Gastroesophageal sphincter (tissue), 4 donors: ENCODE data around the gene SH3PXD2A. TPM values are rescaled to one million over a fixed set of nuclear protein-coding genes. Genes with fewer than 3 reads are reported as not detected.

Experiments used
- ATAC-seq: fragments of 150-250 bp; one replicate; pipeline ENCODE4 v1.9.1; 2016; ENCODE audit warnings: mild to moderate bottlenecking, moderate library complexity
- H3K27ac ChIP-seq, 4 donors: fragments of 200-600 bp; sonication (generic) in 3 of 4; 1 replicate in 3 of 4; 2 replicates in 1 of 4; pipeline ENCODE4 v1.5.1; 2016 to 2019
- H3K27me3 ChIP-seq: fragments of 200-600 bp; sonication (generic); one replicate; pipeline ENCODE4 v1.5.1; 2019
- H3K36me3 ChIP-seq, 2 donors: fragments of 200-600 bp; sonication (generic); one replicate each; pipeline ENCODE4 v1.5.1; 2019; ENCODE audit warnings: control low read depth in 1 of 2
- H3K4me1 ChIP-seq, 3 donors: fragments of 200-600 bp; sonication (generic); 1 replicate in 2 of 3; 2 replicates in 1 of 3; pipeline ENCODE4 v1.5.1; 2016 to 2019; ENCODE audit warnings: control low read depth in 2 of 3
- H3K4me3 ChIP-seq, 2 donors: fragments of 200-600 bp; sonication (generic); one replicate each; pipeline ENCODE4 v1.5.1; 2019; ENCODE audit warnings: mild to moderate bottlenecking in 1 of 2, moderate library complexity in 1 of 2
- H3K9me3 ChIP-seq, 3 donors: fragments of 200-600 bp; sonication (generic); one replicate each; pipeline ENCODE4 v1.5.1; 2017 to 2019; ENCODE audit warnings: control low read depth in 2 of 3
- EP300 ChIP-seq: sonication (generic); formaldehyde crosslinking; IDR thresholded peaks from one replicate; pipeline ENCODE4 v1.6.1; 2017; ENCODE audit warnings: antibody characterized with exemption, mild to moderate bottlenecking
- POLR2A ChIP-seq, 2 donors: fragments of 450-650 bp; IDR thresholded peaks; one replicate each; pipeline ENCODE4 v1.6.1; 2017; ENCODE audit warnings: antibody characterized with exemption in 2 of 2, mild to moderate bottlenecking in 2 of 2, moderate library complexity in 1 of 2
- POLR2AphosphoS5 ChIP-seq: sonication (generic); formaldehyde crosslinking; IDR thresholded peaks from one replicate; pipeline ENCODE4 v1.6.1; 2017; ENCODE audit warnings: antibody characterized with exemption
- WGBS, 2 donors: methylation state at CpG; one replicate each; pipeline ENCODE4 v1.1.5; 2018; ENCODE audit warnings: low coverage in 1 of 2; 5-methylcytosine and 5-hydroxymethylcytosine counted together
- total RNA-seq, 4 donors: library from RNA; depleted of rRNA; stranded (reverse); fragments of >200 nt; gene quantifications; one replicate each; pipeline ENCODE4 v1.1.0, GENCODE V29; 2016
- TF ChIP-seq, protein P1 (sequence below), 4 experiments: fragments of 200-600 bp in 2 of 4; fragments of 450-650 bp in 2 of 4; sonication (generic) in 1 of 4; IDR thresholded peaks; one replicate each; pipeline ENCODE4 v1.5.1; 2017 to 2019; ENCODE audit warnings: antibody characterized with exemption in 4 of 4, mild to moderate bottlenecking in 2 of 4, moderate library complexity in 2 of 4

The SH3PXD2A gene
- total RNA-seq, 4 donors from 2014 or later, result 31.2 to 65.2 (median 39.5) TPM

DNA sequence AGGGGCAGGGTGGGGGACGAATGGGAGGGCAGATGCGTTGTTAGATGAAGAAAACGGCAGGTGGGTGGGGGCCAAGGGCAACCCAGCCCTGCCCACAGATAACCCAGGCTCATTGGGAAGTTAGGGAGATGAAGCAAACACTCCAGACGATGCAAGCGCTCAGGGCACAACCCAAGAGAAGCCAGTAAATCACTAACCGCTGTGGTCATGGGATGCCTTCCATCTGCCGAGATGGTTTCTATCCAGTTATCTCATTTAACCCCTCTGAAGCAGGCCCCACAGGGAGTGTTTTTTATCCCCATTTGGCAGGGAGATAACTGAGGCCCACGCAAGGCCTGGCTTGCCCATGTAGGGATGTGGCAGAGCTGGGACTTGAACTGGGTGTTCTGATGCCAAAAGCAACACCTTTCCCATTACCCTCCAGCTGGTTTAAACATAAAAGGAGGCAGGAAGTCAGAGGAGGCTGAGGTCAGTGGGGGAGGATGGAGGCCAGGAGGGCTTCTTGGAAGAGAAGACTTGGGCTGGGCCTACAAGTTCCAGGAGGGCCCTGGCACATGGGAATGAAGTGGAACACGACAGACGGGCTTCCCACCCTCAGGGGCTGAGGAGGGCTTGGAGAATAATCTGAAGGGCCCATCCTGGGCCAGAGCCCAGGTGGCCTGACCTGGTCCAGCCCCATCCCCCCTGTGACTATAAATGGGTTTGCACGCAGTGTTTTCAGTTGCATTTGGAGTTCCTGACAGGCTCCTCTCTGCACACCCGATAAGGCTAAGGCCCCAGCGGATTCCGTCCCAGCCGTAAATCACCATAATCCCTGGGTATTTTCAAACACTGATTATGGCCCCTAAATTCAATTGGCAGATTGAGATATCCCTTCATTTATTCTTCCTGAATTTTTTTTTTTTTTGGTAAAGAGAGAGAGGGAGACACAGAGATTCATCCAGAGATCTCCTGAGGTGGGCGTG, 281.0 kb downstream of the SH3PXD2A start:
- H3K27ac ChIP-seq, result no peak overlapping the region
- no peak for TF ChIP-seq EP300
- no peaks in the 10 kb centered on the region for H3K36me3 ChIP-seq
- no peak for ATAC-seq
- WGBS, 2 donors, result 92 to 97% methylated on average over 4 to 6 of the region's 16 CpGs
- no peaks in the 10 kb centered on the region for H3K4me1 ChIP-seq
- no peaks in the 10 kb centered on the region for H3K9me3 ChIP-seq
- H3K27me3 ChIP-seq, result no peaks in the 10 kb centered on the region
- no peak overlapping the region for H3K4me3 ChIP-seq

DNA sequence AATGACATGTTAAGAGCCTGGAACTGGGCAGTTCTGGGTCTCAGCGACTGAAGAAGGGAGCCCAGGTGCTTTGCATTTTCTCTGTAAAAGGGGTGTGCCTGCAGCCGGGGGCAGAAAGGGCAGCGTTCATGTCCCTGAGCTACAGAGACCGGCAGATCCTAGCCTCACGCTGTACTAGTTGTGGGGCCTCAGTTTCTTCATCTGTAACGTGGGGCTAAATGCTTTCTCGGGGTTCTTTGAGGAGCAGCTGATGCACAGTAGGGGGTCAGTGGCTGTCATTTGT, 282.2 kb downstream of the SH3PXD2A start:
- no peaks in the 10 kb centered on the region for H3K9me3 ChIP-seq
- H3K4me3 ChIP-seq, result no peak overlapping the region
- ATAC-seq, result no peak
- no CpG with 5 or more reads among the region's 7 CpGs for WGBS, 2 donors
- H3K36me3 ChIP-seq, result no peaks in the 10 kb centered on the region
- no peaks in the 10 kb centered on the region for H3K4me1 ChIP-seq
- no peak for TF ChIP-seq POLR2AphosphoS5
- TF ChIP-seq, protein P1, sequence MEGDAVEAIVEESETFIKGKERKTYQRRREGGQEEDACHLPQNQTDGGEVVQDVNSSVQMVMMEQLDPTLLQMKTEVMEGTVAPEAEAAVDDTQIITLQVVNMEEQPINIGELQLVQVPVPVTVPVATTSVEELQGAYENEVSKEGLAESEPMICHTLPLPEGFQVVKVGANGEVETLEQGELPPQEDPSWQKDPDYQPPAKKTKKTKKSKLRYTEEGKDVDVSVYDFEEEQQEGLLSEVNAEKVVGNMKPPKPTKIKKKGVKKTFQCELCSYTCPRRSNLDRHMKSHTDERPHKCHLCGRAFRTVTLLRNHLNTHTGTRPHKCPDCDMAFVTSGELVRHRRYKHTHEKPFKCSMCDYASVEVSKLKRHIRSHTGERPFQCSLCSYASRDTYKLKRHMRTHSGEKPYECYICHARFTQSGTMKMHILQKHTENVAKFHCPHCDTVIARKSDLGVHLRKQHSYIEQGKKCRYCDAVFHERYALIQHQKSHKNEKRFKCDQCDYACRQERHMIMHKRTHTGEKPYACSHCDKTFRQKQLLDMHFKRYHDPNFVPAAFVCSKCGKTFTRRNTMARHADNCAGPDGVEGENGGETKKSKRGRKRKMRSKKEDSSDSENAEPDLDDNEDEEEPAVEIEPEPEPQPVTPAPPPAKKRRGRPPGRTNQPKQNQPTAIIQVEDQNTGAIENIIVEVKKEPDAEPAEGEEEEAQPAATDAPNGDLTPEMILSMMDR (IDR thresholded peaks at IDR 0.05), result no peak
- TF ChIP-seq EP300, result no peak
- no peak for TF ChIP-seq POLR2A (IDR thresholded peaks at IDR 0.05)
- no peak overlapping the region for H3K27ac ChIP-seq
- H3K27me3 ChIP-seq, result no peaks in the 10 kb centered on the region

DNA sequence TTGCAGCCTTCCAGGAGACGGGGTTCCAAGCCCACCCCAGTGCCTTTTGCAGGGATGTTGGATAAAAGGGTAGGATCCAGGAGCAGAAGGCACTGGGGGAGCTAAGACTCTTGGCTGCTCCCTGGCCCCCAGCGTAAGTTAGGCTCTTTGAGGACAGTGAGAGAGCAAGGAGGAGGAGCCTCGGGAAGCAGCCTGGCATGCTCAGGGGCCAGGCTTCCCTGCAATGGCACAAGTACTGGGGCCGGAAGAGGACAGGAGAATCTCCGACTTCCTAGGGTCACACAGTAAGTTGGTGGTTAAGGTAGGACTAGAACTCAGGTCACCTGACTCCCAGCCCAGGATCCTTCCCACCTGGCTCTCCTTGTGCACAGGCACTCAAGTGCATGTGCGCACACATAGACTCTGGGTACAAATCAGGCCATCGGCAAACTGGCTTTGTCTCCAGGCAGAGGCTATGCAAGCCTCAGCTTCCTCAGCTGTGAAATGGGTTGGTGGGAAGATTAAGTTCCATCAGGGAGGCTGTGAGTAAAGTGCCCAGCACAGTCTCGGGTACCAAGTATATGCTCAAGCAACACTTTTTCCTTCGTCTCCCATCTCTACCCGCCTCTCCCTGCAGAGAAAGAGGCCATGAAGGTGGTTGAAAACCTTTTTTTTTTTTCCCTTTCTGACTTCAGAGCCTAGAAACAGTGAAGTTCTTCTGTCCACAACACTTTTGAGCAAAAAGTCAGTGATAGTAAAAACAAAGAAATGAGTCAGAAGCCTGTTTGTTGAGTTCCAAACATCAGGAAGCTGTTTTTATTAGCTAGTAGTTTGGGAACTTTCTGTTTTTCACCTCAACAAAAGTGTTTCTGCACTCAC, 282.8 kb downstream of the SH3PXD2A start:
- Histone ChIP-seq H3K27ac (no peak overlapping the region), H3K4me3 (no peak overlapping the region), H3K36me3 (no peaks in the 10 kb centered on the region), H3K27me3 (no peaks in the 10 kb centered on the region), H3K9me3 (no peaks in the 10 kb centered on the region), H3K4me1 (no peaks in the 10 kb centered on the region)
- 85 to 90% methylated on average over 3 to 6 of the region's 10 CpGs for WGBS, 2 donors
- no peak for TF ChIP-seq EP300
- no peak for TF ChIP-seq POLR2AphosphoS5
- TF ChIP-seq, protein P1 (IDR thresholded peaks at IDR 0.05), result no peak
- no peak for TF ChIP-seq POLR2A (IDR thresholded peaks at IDR 0.05)
- ATAC-seq, result no peak

DNA sequence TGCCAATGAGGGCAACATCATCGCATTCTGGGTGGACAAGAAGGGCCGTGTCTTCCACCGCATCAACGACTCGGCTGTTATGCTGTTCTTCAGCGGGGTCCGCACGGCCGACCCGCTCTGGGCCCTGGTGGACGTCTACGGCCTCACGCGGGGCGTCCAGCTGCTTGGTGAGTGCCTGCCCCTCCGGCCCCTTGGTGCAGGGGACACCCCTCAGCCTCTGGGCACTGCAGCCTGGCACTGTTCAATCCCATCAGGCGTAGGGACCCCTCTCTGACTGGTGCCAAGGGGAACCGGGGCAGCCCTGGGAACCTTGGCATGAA, 283.8 kb downstream of the SH3PXD2A start:
- no peak for ATAC-seq
- no peaks in the 10 kb centered on the region for H3K36me3 ChIP-seq
- H3K4me1 ChIP-seq, result no peaks in the 10 kb centered on the region
- no peak overlapping the region for H3K4me3 ChIP-seq
- H3K9me3 ChIP-seq, result no peaks in the 10 kb centered on the region
- H3K27ac ChIP-seq, result no peak overlapping the region
- no CpG with 5 or more reads among the region's 18 CpGs for WGBS, 2 donors
- no peak for TF ChIP-seq EP300
- TF ChIP-seq POLR2AphosphoS5, result no peak
- TF ChIP-seq, protein P1 (IDR thresholded peaks at IDR 0.05), result no peak
- no peak for TF ChIP-seq POLR2A (IDR thresholded peaks at IDR 0.05)
- no peaks in the 10 kb centered on the region for H3K27me3 ChIP-seq

DNA sequence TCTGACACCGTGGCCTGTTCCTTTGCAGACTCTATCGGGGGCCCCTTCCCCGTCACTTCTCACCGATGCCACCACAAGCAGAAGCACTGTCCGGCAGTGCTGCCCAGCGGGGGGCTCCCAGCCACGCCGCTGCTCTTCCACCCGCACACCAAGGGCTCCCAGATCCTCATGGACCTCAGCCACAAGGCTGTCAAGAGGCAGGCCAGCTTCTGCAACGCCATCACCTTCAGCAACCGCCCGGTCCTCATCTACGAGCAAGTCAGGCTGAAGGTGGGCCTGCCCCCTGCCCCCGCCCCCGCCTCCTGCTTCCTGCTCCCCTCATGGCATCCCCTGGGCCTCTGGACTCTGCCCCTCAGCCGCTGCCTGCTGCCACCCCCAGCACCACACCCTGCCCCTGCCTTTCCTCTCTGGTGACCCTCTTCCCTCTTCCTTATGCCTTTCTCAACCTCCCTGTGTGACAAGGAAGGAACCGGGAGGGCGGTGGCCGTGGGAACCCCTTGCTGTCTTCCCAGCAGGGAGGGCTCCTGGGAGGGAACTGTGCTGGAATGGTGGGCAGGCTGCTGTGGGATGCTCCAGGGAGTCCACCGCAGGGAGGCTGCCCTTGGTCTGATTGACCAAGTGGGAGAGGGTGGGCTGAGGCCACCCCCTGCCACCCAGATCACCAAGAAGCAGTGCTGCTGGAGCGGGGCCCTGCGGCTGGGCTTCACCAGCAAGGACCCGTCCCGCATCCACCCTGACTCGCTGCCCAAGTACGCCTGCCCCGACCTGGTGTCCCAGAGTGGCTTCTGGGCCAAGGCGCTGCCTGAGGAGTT, 284.3 kb downstream of the SH3PXD2A start:
- peak; percentile 23 for ATAC-seq
- TF ChIP-seq EP300 (no peak), POLR2AphosphoS5 (no peak), POLR2A (IDR thresholded peaks at IDR 0.05) (no peak)
- TF ChIP-seq, protein P1 (IDR thresholded peaks at IDR 0.05), result no peak

More for the DNA sequence above, 284.3 kb downstream of the SH3PXD2A start:
- no peak overlapping the region for H3K27ac ChIP-seq
- WGBS, 2 donors, result 95% methylated on average over 4 of the region's 28 CpGs; no CpG with 5 or more reads in 1 of the 2 donors
- H3K27me3 ChIP-seq, result no peaks in the 10 kb centered on the region
- H3K4me3 ChIP-seq, result no peak overlapping the region
- H3K36me3 ChIP-seq, result no peaks in the 10 kb centered on the region
- H3K4me1 ChIP-seq, result no peaks in the 10 kb centered on the region
- no peaks in the 10 kb centered on the region for H3K9me3 ChIP-seq
